Measurements from ENCODE around the gene PLK3.
A peak's percentile ranks its signal among the peaks of the same experiment; 100 is the strongest.

DNA sequence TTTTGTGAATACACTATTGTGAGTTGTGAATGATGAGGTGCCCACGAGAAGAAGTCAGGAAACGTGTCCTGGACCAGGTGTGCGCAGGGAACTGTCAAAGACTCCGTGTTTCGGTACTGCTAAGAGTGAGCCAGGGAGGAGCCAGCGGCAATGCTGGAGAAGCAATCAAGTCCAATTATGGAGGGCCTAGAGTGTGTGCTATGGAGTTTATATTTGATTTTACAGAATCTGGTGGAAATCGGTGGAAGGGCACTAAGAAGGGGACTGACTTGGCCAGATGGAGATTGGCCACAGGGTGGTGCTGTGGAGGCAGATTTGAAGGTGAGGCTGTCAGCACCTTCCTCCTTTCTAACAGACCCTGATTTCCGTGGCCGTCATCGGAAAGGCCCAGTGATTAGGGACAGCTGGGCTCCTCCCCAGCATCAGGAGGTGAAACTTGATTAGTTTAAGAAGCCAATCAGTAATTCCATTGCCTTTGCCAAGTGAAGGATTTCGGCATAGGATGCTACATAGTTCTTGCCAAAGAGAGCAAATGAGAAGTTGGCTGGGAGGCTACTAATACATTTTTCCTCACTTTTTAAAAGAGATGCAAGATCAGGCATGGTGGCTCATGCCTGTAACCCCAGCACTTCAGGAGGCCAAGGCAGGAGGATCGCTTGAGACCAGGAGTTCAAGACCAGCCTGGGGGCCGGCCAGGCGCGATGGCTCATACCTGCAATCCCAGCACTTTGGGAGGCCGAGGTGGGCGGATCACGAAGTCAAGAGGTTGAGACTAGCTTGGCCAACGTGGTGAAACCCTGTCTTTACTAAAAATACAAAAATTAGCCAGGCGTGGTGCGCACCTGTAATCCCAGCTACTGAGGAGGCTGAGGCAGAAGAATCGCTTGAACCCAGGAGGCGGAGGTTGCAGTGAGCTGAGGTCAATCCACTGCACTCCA, 35.8 kb downstream of the PLK3 start:
- TF ChIP-seq ZBTB7A (IDR thresholded peaks at IDR 0.05; ENCODE audit: borderline replicate concordance, control insufficient read depth, low read depth, low read length) (no peak), HCFC1 (IDR thresholded peaks at IDR 0.05; ENCODE audit: low read depth, low read length) (no peak), TBP (optimal IDR thresholded peaks at IDR 0.05; ENCODE audit: low read depth, low read length) (no peak), NR2C1 (IDR thresholded peaks at IDR 0.05) (no peak), NR2C1 (tag; IDR thresholded peaks at IDR 0.05) (no peak), ZNF431 (CRISPR knock-in tag; IDR thresholded peaks at IDR 0.05) (no peak), SIN3A (IDR thresholded peaks at IDR 0.05; ENCODE audit: borderline replicate concordance in 2 of 2, control insufficient read depth in 1 of 2, low read depth in 2 of 2, low read length in 2 of 2) (no peak)
- TF ChIP-seq, protein P1, sequence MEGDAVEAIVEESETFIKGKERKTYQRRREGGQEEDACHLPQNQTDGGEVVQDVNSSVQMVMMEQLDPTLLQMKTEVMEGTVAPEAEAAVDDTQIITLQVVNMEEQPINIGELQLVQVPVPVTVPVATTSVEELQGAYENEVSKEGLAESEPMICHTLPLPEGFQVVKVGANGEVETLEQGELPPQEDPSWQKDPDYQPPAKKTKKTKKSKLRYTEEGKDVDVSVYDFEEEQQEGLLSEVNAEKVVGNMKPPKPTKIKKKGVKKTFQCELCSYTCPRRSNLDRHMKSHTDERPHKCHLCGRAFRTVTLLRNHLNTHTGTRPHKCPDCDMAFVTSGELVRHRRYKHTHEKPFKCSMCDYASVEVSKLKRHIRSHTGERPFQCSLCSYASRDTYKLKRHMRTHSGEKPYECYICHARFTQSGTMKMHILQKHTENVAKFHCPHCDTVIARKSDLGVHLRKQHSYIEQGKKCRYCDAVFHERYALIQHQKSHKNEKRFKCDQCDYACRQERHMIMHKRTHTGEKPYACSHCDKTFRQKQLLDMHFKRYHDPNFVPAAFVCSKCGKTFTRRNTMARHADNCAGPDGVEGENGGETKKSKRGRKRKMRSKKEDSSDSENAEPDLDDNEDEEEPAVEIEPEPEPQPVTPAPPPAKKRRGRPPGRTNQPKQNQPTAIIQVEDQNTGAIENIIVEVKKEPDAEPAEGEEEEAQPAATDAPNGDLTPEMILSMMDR (IDR thresholded peaks at IDR 0.05 in 2 of 3, conservative IDR thresholded peaks at IDR 0.05 in 1 of 3; ENCODE audit: insufficient read depth in 2 of 3, low read depth in 1 of 3, low read length in 3 of 3) = peak; percentile 87 to 98 (median 92)
- TF ChIP-seq, protein P2, sequence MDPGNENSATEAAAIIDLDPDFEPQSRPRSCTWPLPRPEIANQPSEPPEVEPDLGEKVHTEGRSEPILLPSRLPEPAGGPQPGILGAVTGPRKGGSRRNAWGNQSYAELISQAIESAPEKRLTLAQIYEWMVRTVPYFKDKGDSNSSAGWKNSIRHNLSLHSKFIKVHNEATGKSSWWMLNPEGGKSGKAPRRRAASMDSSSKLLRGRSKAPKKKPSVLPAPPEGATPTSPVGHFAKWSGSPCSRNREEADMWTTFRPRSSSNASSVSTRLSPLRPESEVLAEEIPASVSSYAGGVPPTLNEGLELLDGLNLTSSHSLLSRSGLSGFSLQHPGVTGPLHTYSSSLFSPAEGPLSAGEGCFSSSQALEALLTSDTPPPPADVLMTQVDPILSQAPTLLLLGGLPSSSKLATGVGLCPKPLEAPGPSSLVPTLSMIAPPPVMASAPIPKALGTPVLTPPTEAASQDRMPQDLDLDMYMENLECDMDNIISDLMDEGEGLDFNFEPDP (CRISPR knock-in tag; IDR thresholded peaks at IDR 0.05) = no peak
